Measurements from ENCODE around the gene PRUNE2.

GRCh38 chr9:76605321-76605900 lies 300.5 kb downstream of the PRUNE2 start:
- TF ChIP-seq CTCF (conservative IDR thresholded peaks at IDR 0.05; ENCODE audit: low read length) (no peak), EZH2phosphoT487 (IDR thresholded peaks at IDR 0.05; ENCODE audit: borderline replicate concordance, low read depth, low read length) (no peak)

All from OCI-LY7 (cell line).